Mesothelial cell of epicardium (in vitro differentiated cells): ENCODE measurements around the gene ERC1. TPM values are rescaled to one million over a fixed set of nuclear protein-coding genes. Genes with fewer than 3 reads are reported as not detected.

Source experiments
- DNase-seq, 2 experiments: peaks; one replicate each; pipeline ENCODE4 v3.0.0; 2021; ENCODE audit warnings: low spot score in 2 of 2; ENCODE audit not compliant: unreplicated experiment in 2 of 2
- H3K27ac Mint-ChIP-seq: 2 replicates; pipeline ENCODE4 v1.8.0; 2021; ENCODE audit warnings: mixed read lengths
- H3K27me3 Mint-ChIP-seq: 2 replicates; pipeline ENCODE4 v1.8.0; 2021; ENCODE audit warnings: low read depth, mixed read lengths
- H3K36me3 Mint-ChIP-seq: 2 replicates; pipeline ENCODE4 v1.8.0; 2021; ENCODE audit warnings: mixed read lengths
- H3K4me1 Mint-ChIP-seq: 2 replicates; pipeline ENCODE4 v1.8.0; 2021; ENCODE audit warnings: mixed read lengths
- H3K4me3 Mint-ChIP-seq: 2 replicates; pipeline ENCODE4 v1.8.0; 2021; ENCODE audit warnings: mild to moderate bottlenecking, moderate library complexity, mixed read lengths
- H3K9me3 Mint-ChIP-seq: 2 replicates; pipeline ENCODE4 v1.8.0; 2021; ENCODE audit warnings: mixed read lengths
- total RNA-seq: library from RNA; stranded (reverse); gene quantifications from 3 replicates; pipeline ENCODE4 v1.2.1, GENCODE V29; 2021
- TF ChIP-seq, protein P1 (sequence below): fragments of 200-600 bp; sonication (generic); IDR thresholded peaks from one replicate; pipeline ENCODE4 v1.5.0; 2021; ENCODE audit warnings: antibody characterized with exemption; ENCODE audit not compliant: unreplicated experiment

ERC1 gene
- total RNA-seq, 1 donor from 2014 or later = 66.1 TPM

DNA sequence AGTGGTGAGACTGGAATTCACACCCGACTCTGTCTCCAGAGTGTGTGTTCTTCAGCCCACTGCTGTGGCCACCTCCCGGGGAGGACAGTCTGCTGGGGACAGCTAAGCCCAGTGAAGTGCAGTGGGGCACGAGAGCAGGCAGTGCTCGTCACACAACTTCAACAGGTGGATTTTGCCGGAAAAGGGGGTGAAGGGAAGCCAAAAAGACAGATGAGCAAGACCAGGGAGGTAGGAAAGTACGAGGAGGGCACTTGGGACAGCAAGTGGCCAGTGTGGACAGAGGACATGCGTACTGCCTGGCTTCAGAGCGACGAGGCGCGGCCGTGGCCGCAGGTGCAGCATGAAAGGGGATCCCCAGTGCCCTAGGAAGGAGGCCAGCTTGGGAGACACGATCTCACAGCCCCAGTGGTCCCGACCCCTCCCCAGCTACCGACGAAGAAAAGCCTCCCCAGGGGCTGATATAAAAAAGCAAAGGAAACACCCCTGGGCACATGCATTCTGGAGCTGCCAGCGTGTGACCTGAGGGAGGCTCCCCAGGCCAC lies 507.2 kb downstream of the ERC1 start:
- Mint-ChIP-seq H3K4me1 (peaks cover 17% of the 10 kb centered on the region), H3K27me3 (no peaks in the 10 kb centered on the region), H3K27ac (no peak overlapping the region), H3K36me3 (peaks cover 10% of the 10 kb centered on the region), H3K4me3 (no peak overlapping the region), H3K9me3 (no peaks in the 10 kb centered on the region)
- DNase-seq = no peak
- TF ChIP-seq, protein P1, sequence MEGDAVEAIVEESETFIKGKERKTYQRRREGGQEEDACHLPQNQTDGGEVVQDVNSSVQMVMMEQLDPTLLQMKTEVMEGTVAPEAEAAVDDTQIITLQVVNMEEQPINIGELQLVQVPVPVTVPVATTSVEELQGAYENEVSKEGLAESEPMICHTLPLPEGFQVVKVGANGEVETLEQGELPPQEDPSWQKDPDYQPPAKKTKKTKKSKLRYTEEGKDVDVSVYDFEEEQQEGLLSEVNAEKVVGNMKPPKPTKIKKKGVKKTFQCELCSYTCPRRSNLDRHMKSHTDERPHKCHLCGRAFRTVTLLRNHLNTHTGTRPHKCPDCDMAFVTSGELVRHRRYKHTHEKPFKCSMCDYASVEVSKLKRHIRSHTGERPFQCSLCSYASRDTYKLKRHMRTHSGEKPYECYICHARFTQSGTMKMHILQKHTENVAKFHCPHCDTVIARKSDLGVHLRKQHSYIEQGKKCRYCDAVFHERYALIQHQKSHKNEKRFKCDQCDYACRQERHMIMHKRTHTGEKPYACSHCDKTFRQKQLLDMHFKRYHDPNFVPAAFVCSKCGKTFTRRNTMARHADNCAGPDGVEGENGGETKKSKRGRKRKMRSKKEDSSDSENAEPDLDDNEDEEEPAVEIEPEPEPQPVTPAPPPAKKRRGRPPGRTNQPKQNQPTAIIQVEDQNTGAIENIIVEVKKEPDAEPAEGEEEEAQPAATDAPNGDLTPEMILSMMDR = no peak

DNA sequence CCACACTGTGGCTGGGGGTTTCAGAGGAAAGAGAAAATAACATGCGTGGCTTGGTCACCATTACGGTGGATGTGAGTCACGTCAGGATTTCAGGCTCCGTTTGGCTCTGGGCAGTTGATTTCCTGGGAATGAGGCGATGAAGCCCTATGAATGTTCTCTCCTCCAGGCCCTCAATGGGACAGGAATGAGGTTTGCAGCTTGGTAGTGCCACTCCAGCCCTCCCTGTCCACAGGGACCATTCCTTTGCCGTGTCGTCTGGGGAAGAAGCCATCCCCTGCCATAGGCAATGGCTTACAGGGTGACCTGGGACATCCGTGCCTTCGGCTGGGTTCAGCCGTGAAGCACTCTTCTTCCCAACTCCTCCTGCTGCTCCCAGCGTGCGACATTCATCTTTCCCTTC lies 508.3 kb downstream of the ERC1 start:
- peaks cover 6% of the 10 kb centered on the region for H3K36me3 Mint-ChIP-seq
- TF ChIP-seq, protein P1 = no peak

DNA sequence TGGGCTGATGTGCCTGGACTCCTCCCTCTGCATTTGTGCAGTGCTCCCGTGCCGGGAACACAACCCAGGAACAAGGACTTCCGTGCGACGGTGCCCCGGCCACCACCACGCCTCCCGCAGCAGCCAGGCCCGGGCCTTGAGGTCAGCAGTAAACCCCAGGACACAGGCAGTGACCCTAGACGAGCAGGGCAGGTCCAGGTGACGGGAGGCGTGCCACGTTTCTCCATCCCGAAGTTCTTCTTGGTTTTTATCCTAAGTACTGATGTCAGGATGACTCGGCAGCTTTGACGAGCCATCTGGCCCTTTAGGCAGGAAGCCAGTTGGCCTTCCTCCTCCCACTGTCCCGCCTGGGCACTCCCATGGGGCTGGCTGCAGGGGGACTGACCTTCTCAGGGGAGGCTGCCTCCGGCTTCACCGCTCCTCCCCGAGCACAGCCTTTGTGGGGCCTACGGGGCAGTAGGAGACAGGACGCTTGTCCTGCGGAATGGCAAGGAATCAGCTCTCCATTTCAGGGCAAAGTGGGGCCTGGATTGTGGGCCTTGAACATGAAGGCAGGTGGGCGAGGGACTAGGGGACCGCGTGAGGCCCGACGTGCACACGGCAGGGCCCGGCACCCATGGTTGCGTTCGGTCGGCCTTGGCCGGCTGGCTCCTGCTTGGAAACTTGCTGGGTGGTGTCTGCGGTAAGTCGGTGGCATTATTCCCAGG lies 509.2 kb downstream of the ERC1 start:
- Mint-ChIP-seq H3K9me3 (no peaks in the 10 kb centered on the region), H3K4me1 (peaks cover 15% of the 10 kb centered on the region), H3K4me3 (no peak overlapping the region), H3K36me3 (peaks cover 3% of the 10 kb centered on the region), H3K27ac (no peak overlapping the region), H3K27me3 (no peaks in the 10 kb centered on the region)
- TF ChIP-seq, protein P1 = no peak
- no peak for DNase-seq

More for the DNA sequence above, 508.3 kb downstream of the ERC1 start:
- no peak for DNase-seq
- Mint-ChIP-seq H3K4me1 (peaks cover 17% of the 10 kb centered on the region), H3K27me3 (no peaks in the 10 kb centered on the region), H3K9me3 (no peaks in the 10 kb centered on the region), H3K4me3 (no peak overlapping the region), H3K27ac (no peak overlapping the region)

DNA sequence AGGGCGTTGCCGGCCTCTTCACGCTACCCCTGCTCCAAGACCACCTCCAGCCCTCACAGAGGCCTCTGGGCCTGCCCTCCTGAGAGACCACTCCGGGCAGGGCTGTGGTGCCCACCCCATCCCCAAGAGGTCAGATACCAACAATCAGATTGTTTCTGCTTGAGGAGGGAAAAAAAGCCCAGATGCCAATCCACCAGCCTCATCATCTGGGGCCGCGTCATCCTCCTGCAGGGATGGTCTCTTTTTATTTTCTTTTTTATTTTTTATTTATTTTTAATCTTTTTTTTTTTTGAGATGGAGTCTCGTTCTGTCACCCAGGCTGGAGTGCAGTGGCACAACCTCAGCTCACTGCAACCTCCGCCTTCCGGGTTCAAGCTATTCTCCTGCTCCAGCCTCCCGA lies 510.0 kb downstream of the ERC1 start:
- TF ChIP-seq, protein P1 = no peak
- Mint-ChIP-seq H3K9me3 (no peaks in the 10 kb centered on the region), H3K36me3 (peaks cover 3% of the 10 kb centered on the region), H3K4me3 (no peak overlapping the region), H3K27ac (no peak overlapping the region), H3K4me1 (peaks cover 15% of the 10 kb centered on the region), H3K27me3 (no peaks in the 10 kb centered on the region)
- DNase-seq = no peak

DNA sequence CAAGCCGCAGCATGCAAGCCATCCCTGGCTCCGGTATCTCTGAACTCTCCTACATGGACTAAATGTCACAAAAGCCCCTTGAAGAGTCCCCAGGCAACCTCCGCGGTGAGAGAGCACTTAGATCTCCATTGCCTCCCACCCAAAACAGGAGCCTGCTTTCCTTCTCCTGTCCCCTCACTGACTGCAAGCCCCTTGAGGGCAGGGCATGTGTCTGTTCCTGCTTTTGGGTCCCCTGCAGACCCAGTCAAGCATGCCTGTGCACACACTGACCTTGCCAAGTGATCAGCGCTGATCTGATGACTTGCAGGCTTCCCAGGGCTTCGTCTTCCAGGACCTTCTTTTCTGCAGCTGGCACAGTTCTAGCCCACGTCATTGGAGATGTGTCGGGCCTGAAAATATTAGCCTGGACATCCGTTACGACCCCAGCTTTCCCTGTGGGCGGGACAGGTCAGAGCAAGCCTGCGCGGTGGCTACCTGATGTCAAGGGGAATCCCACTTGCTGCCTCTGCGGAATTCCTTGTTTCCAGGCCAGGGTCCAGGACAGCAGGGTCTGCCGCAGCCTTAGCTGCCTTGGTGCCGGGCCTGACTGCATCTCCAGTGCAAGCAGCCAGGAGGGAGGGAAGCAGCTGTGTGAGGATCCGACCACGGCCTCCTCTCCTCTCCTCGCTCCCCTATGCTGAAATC lies 510.8 kb downstream of the ERC1 start:
- Mint-ChIP-seq H3K9me3 (no peaks in the 10 kb centered on the region), H3K27me3 (no peaks in the 10 kb centered on the region), H3K4me1 (peaks cover 11% of the 10 kb centered on the region), H3K27ac (no peak overlapping the region), H3K4me3 (no peak overlapping the region), H3K36me3 (peaks cover 3% of the 10 kb centered on the region)
- TF ChIP-seq, protein P1 = no peak
- DNase-seq = no peak
